Pulmonary artery endothelial cell (primary cell): Measurements from ENCODE around the gene PLAAT1. TPM values are rescaled to one million over a fixed set of nuclear protein-coding genes. Genes with fewer than 3 reads are reported as not detected.

Source experiments
- DNase-seq: peaks from one replicate; pipeline ENCODE4 v3.0.0-alpha.2; 2011; ENCODE audit warnings: low read depth, low spot score
- total RNA-seq: library from RNA; depleted of rRNA; stranded (reverse); fragments of >200 nt; gene quantifications from 2 replicates; pipeline ENCODE4 v1.2.3, GENCODE V29; 2014

The PLAAT1 gene
- 0.14 and 0.26 TPM in 2 replicates for total RNA-seq

DNA sequence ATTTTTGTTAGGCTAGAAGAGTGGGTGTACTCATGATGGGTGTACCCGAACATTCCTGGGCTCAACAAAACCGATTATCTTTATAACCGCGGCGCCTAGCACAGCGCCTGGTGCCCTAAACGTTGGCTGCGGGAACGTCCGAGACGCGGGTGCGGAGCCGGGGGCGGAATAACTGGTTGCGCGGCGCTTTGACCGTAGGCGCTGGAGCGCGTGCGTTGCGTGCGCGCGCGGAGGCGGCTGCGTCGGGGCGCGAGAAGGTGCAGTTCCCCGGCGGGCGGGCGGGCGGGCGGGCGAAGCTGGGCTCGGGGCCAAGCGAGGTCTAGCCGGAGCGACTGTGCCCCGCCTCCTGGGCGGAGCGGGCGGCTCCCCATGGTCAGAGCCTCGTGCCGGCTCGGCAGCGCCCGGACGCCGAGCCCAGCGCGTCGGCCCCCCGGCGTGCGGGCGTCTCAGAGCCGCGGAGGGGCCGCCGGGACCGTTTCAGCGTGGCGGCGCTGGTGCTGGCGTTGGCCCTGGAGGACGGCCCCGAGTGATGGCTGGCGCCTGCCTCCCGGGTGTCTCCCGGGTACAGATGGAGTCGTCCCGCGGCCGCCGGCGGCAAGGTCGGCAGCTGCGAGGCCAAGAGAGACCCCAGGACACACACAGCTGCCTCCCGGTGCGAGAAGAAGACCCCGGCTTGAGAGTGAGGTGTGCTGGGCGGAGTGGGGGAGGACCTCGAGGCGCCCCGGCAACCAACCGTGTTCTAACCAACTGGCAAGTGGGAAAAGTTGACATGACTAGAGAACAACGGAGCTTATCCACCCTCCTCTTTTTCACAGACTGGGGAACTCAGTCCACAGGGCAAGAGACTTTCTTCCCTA is at the start of gene PLAAT1:
Gene PLAAT1 (plus strand): TSS at position 373 of the 857 bp plus-strand sequence. CDS start 14,429 bp downstream, outside the sequence.
- DNase-seq, result no peak

- no peak for DNase-seq
These were observed 46.7 kb upstream of the PLAAT1 start for GRCh38 chr3:193194371-193194770.

- DNase-seq, result no peak
These were observed 44.3 kb upstream of the PLAAT1 start for GRCh38 chr3:193196746-193197145.

DNA sequence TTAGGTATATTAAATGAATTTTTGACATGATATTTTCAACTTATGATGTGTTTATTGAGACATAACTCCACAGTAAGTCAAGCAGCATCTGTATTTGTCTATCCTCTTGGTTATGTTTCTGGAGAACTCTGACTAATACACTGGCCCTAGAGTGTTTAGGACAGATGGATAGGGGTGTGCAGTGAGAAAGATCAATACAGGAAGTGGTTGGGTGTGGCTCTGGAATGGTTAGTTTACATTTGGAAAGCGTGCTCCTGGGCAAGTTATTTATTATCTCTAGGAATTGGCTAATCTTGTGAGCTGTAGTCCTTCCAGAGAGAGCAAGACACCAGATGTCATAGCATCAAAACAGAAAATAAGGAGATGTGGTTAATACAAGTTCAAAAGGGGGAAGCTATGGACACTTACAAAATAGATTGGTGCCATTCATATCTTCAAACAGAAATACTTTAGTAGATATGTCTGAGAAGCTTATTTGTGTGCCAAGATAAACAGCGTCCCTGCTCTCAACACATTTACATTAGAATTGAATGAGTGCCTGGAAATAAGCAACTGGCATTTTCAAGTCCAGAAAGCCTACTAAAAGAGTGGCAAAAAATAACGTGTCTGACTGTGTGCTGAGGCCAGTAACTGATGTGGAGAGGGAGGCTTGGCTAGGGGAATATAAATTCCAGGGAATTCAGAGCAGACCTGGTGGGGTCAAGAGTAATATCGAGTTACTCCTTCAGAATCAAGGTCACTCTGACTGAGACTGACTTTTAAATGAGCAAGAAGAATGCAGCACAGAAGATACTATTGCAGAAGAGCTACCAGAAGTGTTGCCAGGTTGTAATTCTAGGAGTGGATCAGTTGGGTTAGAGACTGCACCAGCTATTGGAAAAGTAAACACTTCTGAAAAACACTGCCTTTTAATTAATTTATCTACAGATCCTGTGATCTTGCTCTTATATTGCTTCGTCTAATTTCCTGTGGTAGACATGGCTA is 33.4 kb upstream of the PLAAT1 start:
- no peak for DNase-seq

- no peak for DNase-seq
These were observed 30.4 kb upstream of the PLAAT1 start for GRCh38 chr3:193210618-193211017.

DNA sequence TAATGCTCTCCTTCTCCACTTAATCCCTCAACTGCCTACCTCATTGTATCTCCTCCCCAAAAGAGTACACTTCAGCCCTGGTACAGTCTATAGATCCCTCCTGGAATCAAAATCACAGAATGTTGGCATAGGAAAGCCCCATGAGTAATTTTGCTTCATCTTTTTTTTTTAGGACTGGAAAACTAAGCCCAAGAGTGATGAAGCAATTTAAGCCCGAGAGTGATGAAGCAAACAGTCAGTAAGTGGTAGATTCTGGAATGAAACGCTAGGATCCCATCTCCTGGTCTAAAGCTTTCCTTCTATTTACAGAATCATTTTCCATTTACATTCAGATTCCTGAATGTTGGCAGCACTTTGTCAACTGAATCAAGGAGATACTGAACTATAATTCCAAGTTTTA is 29.8 kb upstream of the PLAAT1 start:
- no peak for DNase-seq

DNA sequence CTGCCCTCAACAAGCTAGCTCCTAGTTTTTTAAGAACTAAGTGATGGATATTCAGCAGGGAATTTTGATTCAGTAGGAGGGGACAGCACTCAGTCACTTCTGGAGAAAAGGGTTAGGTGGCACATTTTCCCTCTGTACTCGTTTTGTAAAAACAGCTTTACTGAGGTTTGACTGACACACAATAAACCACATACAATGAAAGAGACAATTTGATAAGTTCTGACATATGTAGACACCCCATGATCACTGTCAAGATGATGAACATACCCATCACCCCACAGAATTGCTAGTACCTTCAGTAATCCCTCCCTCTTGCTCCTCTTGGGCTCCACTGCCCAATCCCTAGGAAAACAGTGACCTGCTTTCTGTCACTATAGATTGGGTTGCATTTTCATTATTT is 29.0 kb upstream of the PLAAT1 start:
- DNase-seq, result no peak

DNA sequence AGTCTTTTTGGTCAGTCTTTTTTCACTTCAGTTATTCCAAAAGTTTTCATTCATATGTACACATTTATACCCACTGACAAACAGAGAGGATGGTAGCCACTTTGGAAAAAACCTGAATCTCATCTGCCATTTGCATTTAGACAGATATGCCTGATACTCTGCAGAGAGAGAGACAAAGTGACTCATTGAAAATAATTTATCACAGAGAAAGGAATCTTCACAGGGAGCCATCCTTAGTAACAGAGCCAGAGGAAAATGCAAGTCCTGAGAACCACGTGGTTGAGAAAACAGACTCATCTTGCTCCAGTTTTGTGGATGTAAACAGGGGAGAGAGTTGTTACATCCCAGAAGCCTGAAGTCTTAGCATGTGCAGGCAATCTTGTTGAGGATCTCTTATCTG is 28.2 kb upstream of the PLAAT1 start:
- DNase-seq, result no peak

GRCh38 chr3:193214445-193214844 is 26.6 kb upstream of the PLAAT1 start:
- no peak for DNase-seq

- DNase-seq, result no peak
These were observed 15.5 kb upstream of the PLAAT1 start for GRCh38 chr3:193225302-193226125.

DNA sequence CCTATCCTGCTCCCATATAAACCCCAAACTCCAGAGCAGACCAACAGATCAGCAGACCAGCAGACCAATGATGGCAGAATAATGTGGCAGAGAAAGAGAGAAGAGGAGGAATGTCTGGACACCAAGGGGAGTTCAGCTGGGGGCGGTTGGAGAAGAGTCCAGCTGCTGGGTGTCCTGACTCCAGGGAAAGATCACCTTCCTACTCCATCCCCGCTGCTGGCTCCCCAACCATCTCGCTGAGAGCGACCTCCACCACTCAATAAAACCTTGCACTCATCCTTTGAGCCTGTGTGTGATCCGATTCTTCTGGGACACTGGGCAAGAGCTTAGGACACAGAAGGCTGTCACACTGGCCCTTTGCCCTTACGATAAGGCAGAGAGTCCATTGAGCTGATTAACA is 12.8 kb upstream of the PLAAT1 start:
- DNase-seq, result no peak

DNA sequence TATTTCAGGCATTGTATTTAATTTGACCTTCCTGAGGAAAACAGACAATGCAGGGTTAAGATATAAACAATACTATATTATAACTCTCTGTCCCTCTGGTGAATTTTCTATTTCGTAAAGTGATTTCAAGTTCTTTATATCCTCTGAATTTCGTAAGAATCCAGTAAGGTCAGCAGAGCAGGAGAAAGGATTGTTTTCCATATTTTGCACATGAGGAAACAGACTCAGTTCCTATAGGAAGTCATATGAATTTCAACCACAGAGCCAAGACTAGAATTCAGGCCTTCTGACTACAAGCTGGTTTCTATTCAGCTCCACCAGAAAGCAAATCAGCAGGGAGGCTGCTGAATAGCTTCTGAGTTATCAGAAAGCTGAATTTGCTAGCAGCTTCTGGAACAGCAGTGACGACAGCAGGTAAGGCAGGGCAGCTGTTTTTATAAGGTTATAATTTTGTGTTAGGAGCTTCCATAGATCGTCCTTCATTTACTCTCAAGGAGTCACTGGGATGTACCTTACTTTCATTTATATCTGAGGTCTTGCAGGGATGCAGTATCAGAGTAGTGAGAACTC is 11.1 kb upstream of the PLAAT1 start:
- DNase-seq, result peak; percentile 44

GRCh38 chr3:193230610-193231009 is 10.4 kb upstream of the PLAAT1 start:
- no peak for DNase-seq

DNA sequence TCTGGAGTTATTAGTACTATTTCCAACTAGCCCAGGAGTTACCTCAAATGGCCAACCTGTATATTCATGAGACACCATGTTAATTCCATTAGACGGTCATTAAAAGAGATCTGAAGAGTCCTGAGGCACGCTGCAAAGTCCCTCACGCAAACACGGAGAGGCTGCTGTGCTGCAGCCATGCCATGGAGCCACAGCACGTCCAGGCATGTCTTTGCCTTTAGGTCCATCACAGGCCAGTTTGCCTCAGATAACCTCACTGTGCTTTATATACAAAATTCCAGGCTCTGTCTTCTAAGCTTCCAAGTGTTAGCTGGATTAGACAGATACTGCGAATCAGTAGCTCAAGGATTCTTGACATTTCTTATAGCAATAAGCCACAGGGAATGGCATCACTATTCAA is 9.8 kb upstream of the PLAAT1 start:
- DNase-seq, result no peak

DNA sequence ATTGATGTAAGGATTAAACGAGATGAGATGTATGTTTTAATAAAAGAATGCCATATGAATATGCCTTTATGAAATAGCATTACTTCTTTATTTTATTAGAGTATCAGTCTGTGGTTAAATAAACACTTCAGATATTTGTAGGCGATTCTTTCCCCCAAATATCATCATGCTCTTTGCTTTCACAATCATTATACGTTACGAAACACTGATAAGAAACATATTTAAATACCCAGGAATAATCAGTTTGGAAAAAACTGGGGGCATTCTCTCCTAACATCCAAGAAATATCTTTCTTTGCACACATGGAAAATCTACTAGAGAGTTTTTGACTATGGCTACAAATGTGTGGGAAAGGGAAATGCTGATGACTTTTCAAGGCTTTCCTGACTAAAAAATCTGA is 4.4 kb upstream of the PLAAT1 start:
- no peak for DNase-seq

- DNase-seq, result no peak
These were observed 4.0 kb upstream of the PLAAT1 start for GRCh38 chr3:193237030-193237429.

DNA sequence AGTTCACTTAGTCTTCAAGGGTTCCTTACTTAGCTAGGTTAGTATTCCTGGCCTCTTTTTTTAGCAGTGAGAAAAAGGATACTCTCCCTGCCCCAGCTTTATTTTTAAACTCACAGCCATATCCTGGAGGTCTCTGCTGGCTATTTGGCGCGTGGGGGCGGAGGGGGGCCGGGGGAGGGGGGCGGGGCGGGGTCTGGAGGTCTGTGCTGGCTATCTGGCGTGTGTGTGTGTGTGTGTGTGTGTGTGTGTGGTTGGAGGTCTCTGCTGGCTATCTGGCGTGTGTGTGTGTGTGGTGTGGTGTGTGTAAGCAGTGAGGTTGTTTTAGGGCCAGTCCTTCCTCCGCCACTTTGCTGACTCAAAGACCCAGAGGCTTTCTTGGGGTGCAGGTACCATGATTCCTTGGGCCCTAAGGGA is 579 bp upstream of the PLAAT1 start:
- DNase-seq, result no peak

DNA sequence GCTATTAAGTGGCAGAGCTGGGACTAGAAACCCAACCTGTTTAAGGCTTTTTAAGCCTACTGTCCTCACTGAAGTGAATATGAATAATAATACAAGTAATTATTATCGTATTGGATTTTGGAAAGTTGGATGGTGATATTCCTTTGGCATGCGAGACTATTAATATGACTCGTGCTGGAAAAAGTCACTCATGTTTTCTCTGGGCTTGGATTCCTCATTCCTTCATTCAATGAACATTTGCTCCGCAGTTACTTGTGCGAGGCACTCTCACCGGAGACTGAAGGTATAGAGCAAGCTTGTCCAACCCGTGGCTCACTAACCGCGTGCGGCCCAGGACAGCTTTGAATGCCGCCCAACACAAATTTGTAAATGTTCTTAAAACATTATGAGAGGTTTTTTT is 694 bp downstream of the PLAAT1 start:
- no peak for DNase-seq

- no peak for DNase-seq
These were observed 2.5 kb downstream of the PLAAT1 start for GRCh38 chr3:193243571-193243970.

- DNase-seq, result no peak
These were observed 7.9 kb downstream of the PLAAT1 start for GRCh38 chr3:193248848-193249468.

DNA sequence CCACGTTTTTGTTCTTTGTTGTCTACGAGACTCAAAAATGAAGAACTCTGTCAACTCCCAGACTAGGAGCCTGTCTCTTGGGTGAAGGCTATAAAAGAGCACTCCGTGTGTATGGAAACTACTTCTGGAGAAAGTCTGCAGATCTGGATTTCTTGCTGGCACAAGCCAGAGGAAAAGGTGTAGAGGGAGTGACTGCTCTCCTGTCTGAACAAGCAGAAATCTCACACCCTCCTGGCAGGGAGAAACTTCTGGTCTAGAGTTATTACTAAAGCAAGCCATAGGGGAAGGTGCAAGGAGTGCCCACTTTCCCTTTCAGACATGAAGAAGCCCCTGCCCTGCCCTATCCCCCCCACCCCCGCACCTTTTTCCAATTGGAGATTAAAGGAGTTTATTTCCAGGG is 9.5 kb downstream of the PLAAT1 start:
- DNase-seq, result no peak
